A549 (cell line): ENCODE measurements around the gene RHEB.

Experiments used
- CHD4 ChIP-seq: fragments of 200-600 bp; sonication (generic); IDR thresholded peaks from 2 replicates; pipeline ENCODE4 v1.6.1; 2016; ENCODE audit warnings: antibody characterized with exemption, mild to moderate bottlenecking, borderline replicate concordance
- CTCF ChIP-seq: fragments of >200 bp; sonication (Bioruptor Twin); formaldehyde crosslinking; IDR thresholded peaks from 3 replicates; pipeline ENCODE4 v1.5.1; 2016
- E2F6 ChIP-seq: IDR thresholded peaks from 2 replicates; pipeline ENCODE4 v1.6.1; 2012; ENCODE audit warnings: low read depth, borderline replicate concordance
- GATA3 ChIP-seq: IDR thresholded peaks from 2 replicates; pipeline ENCODE4 v1.6.1; 2012; ENCODE audit warnings: borderline replicate concordance
- MAX ChIP-seq: IDR thresholded peaks from 2 replicates; pipeline ENCODE4 v1.6.1; 2012
- NR3C1 ChIP-seq: fragments of >200 bp; sonication (Bioruptor Twin); formaldehyde crosslinking; IDR thresholded peaks from 3 replicates; pipeline ENCODE4 v1.6.1; 2017
- POLR2A ChIP-seq: IDR thresholded peaks from 2 replicates; pipeline ENCODE4 v1.6.1; 2012; ENCODE audit warnings: mild to moderate bottlenecking, low read length

- no peak for TF ChIP-seq CHD4
- TF ChIP-seq CTCF, result no peak
- no peak for TF ChIP-seq MAX
- no peak for TF ChIP-seq GATA3
- no peak for TF ChIP-seq E2F6
- TF ChIP-seq NR3C1, result no peak
- TF ChIP-seq POLR2A, result no peak
These were observed 92.6 kb downstream of the RHEB start for GRCh38 chr7:151426904-151427704.
